CD4-positive, alpha-beta T cell treated with Interleukin-15 for 4 hours (primary cell): ENCODE data around the gene LUZP2.

Source experiments
- DNase-seq: peaks from one replicate; pipeline ENCODE4 v3.0.0-alpha.2; 2020; ENCODE audit warnings: low spot score

Gene LUZP2

GRCh38 chr11:24716403-24716802 lies 219.6 kb downstream of the LUZP2 start:
- no peak for DNase-seq

GRCh38 chr11:24723231-24723630 lies 226.4 kb downstream of the LUZP2 start:
- DNase-seq = no peak

GRCh38 chr11:24731554-24731953 lies 234.7 kb downstream of the LUZP2 start:
- no peak for DNase-seq

- DNase-seq = no peak
Observed at GRCh38 chr11:24734742-24735237, 237.9 kb downstream of the LUZP2 start.

- no peak for DNase-seq
Observed at GRCh38 chr11:24738972-24739371, 242.1 kb downstream of the LUZP2 start.

GRCh38 chr11:24739637-24740036 lies 242.8 kb downstream of the LUZP2 start:
- no peak for DNase-seq

- DNase-seq = no peak
Observed at GRCh38 chr11:24747275-24748251, 250.7 kb downstream of the LUZP2 start.

GRCh38 chr11:24748261-24748660 lies 251.4 kb downstream of the LUZP2 start:
- no peak for DNase-seq

GRCh38 chr11:24754406-24754805 lies 257.6 kb downstream of the LUZP2 start:
- no peak for DNase-seq

GRCh38 chr11:24755260-24755839 lies 258.5 kb downstream of the LUZP2 start:
- no peak for DNase-seq

- DNase-seq = no peak
Observed at GRCh38 chr11:24759742-24760141, 262.9 kb downstream of the LUZP2 start.

GRCh38 chr11:24760681-24761080 lies 263.8 kb downstream of the LUZP2 start:
- DNase-seq = no peak

- DNase-seq = no peak
Observed at GRCh38 chr11:24762076-24762475, 265.2 kb downstream of the LUZP2 start.

GRCh38 chr11:24767411-24767810 lies 270.6 kb downstream of the LUZP2 start:
- no peak for DNase-seq

- DNase-seq = no peak
Observed at GRCh38 chr11:24773322-24773721, 276.5 kb downstream of the LUZP2 start.

- no peak for DNase-seq
Observed at GRCh38 chr11:24779791-24780190, 282.9 kb downstream of the LUZP2 start.

GRCh38 chr11:24781288-24781687 lies 284.4 kb downstream of the LUZP2 start:
- DNase-seq = no peak

- no peak for DNase-seq
Observed at GRCh38 chr11:24793479-24793878, 296.6 kb downstream of the LUZP2 start.

- no peak for DNase-seq
Observed at GRCh38 chr11:24794064-24794463, 297.2 kb downstream of the LUZP2 start.

GRCh38 chr11:24805671-24806070 lies 308.8 kb downstream of the LUZP2 start:
- DNase-seq = no peak

- no peak for DNase-seq
Observed at GRCh38 chr11:24808173-24808572, 311.3 kb downstream of the LUZP2 start.

GRCh38 chr11:24819006-24819405 lies 322.2 kb downstream of the LUZP2 start:
- DNase-seq = no peak

GRCh38 chr11:24819863-24820434 lies 323.1 kb downstream of the LUZP2 start:
- DNase-seq = no peak
